A673 (cell line): ENCODE measurements around the gene DTWD1.

Experiments used
- EZH2 ChIP-seq: fragments of 200-600 bp; sonication (generic); IDR thresholded peaks from 2 replicates; pipeline ENCODE4 v1.6.1; 2017; ENCODE audit warnings: borderline replicate concordance, low read depth, mild to moderate bottlenecking, mixed read lengths, antibody characterized with exemption, low read length; ENCODE audit not compliant: poor library complexity, severe bottlenecking
- TF ChIP-seq, protein P1 (sequence below): fragments of 300-800, 200-600 bp; sonication (generic); conservative IDR thresholded peaks from 2 replicates; pipeline ENCODE4 v1.5.1; 2017; ENCODE audit warnings: low read depth, mild to moderate bottlenecking, antibody characterized with exemption, low read length, moderate library complexity, mixed read lengths

DNA sequence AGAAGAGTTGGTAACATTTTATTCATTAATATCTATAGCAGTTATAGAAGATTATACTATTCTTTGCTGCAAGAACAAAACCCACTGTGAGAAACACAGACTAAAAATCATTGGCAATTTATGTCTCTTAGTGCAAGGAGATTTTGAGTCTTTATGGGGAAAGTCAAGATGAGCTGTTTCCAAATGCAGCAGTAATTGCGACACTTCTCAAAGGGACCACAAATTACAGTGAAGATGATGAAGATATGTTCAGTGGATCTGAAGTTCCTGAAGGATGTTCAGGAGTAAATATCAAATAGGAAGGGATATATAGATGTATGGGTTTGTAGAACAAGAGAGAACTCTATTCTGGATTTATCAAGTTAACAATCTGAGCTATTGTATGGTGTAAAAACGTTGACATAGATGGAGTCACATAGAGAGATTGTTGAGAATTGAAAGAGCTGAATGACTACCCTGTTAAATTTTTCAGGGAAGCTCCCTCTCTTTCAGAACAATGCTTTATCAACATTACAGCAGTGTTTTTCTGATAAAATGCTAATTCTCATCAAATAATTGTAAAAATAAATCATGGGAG, 71.8 kb downstream of the DTWD1 start:
- TF ChIP-seq, protein P1, sequence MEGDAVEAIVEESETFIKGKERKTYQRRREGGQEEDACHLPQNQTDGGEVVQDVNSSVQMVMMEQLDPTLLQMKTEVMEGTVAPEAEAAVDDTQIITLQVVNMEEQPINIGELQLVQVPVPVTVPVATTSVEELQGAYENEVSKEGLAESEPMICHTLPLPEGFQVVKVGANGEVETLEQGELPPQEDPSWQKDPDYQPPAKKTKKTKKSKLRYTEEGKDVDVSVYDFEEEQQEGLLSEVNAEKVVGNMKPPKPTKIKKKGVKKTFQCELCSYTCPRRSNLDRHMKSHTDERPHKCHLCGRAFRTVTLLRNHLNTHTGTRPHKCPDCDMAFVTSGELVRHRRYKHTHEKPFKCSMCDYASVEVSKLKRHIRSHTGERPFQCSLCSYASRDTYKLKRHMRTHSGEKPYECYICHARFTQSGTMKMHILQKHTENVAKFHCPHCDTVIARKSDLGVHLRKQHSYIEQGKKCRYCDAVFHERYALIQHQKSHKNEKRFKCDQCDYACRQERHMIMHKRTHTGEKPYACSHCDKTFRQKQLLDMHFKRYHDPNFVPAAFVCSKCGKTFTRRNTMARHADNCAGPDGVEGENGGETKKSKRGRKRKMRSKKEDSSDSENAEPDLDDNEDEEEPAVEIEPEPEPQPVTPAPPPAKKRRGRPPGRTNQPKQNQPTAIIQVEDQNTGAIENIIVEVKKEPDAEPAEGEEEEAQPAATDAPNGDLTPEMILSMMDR = no peak
- TF ChIP-seq EZH2 = no peak
